HG03039 (cell line): ENCODE measurements around the gene ZNF335.
A peak's percentile ranks its signal among the peaks of the same experiment; 100 is the strongest.
"Not testable (repeated sequence)": the region's sequence is repeated elsewhere in the genome, so short reads cannot be mapped to it uniquely, and the experiment has no call there.

ENCODE experiments used
- ATAC-seq: cut with Tn5 transposase; IDR thresholded peaks from one replicate; pipeline ENCODE4 v1.9.1; 2021; ENCODE audit warnings: mild to moderate bottlenecking, moderate library complexity; ENCODE audit not compliant: unreplicated experiment

Gene ZNF335

DNA sequence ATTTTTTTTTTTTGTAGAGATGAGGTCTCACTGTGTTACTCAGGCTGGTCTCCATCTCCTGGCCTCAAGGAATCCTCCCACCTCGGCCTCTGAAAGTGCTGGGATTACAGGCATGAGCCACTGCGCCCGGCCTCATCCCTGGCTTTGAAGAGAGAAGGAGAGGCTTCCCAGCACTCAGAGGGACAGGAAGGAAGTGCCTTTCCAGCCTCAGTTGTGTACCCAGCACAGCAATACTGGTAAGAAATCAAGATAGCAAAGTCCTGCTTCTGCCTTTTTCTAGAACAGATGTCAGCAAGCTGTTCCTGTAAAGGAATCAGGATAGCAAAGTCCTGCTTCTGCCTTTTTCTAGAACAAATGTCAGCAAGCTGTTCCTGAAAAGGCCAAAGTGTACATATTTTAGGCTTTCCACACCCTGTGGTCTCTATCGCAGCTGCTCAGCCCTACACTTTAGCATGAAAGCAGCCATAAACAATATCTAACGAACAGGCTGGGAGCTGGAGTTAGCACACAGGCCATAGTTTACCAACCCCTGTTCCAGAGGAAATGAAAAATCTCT, 53.7 kb downstream of the ZNF335 start:
- ATAC-seq = no peak

DNA sequence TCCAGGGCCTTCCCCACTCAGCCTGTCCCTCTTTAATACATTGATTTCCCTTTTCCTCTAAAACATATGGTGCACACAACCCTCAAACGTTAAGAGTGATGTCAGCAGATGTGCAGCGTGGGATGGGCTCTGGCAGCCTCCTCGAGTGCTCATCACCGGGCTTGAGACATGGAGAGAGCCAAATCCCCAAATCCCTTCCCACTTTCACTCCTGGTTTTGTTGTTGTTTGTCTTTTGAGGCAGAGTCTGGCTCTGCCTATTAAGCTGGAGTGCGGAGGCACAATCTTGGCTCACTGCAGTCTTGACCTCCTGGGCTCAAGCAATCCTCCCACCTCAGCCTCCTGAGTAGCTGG, 54.2 kb downstream of the ZNF335 start:
- no peak for ATAC-seq

DNA sequence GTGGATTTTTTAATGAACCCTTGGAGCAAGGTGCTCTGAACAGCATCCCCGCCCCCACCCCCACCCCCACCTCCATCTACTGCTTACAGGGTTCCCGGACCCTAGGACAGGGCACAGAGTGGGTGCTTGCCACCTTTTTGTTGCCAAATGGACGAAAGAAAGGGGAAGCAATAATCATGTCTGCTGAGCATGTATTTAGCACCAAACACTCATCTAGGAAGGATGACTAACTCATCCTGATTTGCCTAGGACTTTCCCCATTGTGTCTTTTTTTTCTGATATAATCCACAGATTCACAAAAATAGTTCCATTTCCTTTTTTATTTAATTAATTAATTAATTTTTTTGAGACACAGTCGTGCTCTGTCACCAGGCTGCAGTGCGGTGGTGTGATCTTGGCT, 58.9 kb downstream of the ZNF335 start:
- ATAC-seq = no peak

DNA sequence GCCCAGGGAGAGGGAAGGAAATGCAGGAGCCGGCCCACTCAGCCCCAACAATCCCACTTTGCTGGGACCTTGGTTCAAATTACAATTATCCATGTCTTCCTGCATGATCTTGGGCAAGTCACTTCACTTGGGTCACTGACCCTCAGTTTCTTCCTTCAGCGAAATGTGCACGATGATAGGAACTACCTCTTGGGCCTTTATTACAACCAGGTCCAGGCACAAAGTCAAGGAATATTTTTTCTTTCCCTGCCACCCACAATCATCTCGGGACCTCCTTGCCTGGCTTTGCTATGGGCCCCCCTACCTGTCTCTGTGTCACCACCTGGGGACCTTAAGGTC, 59.7 kb downstream of the ZNF335 start:
- ATAC-seq = no peak

DNA sequence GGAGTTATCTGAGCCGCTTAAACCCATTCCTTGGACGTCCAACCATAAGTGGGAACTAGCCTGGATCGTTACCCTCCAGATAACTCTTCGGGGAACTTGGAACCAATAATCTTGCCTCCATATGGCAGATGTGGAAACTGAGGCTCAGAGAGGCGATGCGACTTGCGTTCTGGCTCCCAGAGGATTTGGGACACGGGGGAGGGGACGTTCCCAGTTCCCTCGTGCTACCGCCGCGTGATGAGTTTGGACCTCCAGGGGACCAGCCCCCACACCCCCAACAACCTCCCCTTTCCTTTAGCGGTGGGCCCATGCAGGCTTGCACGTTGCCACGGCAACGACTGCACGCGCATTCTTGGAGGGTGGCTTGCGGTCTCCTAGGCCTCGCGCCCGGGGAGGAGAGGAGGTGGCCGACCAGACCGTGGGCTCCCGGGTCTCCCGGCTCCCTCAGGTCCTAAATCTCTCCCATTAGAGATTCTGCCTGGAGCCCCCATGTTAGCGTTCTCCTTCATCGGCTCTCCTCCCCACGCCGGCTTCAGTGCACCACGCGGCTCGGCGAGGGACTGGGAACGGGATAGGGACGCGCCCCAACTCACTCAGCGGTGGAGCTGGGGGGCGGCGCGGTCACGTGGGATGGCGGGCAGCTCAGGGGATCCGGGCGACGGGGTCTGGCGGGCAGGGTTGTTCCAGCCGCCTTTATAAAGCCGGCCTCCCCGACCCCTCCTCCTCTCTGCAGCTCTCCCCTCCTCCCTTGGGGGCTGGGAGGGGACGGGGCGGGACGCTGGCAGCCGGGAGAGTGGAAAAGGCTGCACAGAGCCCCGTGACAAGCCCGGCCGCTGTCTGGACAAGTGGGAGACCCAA, 60.3 kb downstream of the ZNF335 start, which contains the start of gene PLTP:
Gene PLTP (minus strand): TSS at position 670 of the 858 bp plus-strand sequence. CDS start 703 bp downstream, outside the sequence.
- ATAC-seq = no peak

DNA sequence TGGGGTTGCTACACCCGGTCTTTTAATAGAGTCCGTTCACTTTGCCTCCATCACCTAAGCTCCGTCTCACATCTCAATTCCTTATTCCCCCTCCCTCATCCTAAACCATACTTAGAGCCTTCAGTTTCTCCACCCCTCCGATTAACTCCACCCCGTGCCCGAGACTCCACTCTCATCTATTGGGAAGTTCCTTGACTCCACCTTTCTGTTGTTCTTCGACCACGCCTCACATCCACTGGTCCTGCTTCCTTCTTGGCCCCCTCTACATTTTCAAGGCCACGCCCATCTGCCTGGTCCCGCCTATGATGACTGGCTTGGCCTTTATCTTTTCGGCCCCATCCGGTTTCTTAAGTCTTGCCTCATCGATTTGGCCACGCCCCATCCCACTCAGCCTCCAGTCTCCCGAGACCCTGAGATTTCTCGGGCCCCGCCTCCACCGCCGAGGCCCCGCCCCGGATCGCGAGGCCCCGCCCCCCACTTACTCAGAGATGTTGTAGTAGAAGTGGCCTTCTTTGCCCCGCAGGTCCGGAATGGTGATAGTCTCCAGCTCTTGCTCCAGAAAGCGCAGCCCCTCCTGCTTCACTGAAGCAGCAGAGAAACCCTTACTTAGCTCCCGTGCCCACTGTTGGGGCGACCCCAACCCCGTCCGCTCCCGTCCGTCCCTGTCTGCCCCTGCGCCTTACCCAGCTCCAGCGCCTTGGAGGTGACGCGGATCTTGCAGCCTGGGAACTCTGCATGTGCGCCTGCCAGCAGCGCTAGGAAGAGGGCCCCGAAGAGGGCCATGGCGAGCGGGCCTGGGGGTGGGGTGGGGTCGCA, 61.1 kb downstream of the ZNF335 start:
- peak; percentile 87 for ATAC-seq

DNA sequence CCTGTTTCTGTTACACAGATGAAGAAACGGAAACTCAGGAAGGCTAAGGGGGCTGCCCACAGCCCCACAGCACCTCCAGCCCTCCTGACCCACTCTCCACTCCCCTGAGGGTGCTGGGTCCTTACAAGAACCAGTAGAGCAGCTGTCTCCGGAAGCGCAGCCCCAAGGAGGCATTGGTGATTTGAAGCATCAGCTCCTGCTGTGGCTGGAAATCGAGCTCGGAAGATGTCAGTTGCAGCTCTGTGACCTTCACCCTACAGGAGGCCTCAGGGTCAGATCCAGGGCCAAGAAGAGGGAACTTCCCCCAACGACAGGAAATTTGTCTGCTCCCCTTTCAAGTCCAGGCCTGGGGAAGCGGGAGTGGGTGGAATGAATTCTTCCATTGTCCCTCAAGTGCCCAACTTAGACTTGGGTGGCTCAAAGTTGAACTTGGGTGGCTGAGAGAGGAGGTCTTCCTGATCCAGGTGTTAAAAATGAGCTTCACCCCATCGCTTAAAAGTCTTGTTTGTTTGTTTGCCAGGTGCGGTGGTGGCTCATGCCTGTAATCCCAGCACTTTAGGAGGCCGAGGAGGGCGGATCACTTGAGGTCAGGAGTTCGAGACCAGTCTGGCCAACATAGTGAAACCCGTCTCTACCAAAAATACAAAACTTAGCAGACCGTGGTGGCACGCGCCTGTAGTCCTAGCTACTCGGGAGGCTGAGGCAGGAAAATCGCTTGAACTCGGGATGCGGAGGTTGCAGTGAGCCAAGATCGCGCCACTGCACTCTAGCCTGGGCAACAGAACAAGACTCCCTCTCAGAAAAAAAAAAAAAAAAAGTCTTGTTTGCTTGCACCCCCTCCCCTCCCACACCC, 62.0 kb downstream of the ZNF335 start:
- no peak for ATAC-seq

DNA sequence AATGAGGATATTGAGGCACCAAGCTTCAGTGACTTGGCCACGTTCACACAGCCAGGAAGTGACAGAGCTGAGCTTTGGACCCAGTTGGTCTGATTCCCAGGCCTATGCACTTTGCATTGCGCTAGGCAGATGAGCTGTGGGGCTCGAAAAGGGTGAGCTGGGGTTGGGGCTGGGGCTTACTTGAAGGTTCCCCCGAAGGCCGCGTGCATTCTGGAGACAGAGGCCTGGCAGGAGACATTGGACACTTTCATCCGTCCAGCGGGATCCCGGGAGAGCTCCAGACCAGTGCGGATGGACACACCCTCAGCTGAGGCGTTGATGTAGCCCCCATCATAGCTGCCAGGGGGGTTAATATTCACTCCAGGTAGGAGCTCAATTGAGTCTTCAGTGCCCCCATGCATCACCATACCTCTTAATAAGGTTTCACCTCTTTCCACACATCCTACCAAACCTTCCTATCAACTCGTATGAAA, 62.6 kb downstream of the ZNF335 start:
- no peak for ATAC-seq

DNA sequence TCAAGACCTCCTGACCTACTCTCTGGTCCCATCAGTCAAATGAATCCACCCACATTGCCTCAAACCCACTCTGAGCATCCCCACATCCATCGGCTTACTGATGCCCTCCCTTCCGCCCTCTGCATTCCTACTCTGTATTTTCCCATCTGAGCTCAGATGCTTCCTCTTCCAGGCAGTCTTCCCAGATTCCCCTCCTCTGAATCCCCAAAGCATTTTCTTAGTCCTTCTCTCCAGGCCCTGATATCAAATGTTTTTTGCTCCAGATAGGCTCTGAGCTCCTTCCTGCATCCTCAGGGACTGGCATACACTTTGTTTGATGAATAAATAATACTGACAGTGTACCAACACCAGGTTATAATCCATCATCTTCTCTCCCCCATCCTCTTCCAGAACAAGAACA, 63.9 kb downstream of the ZNF335 start:
- no peak for ATAC-seq

DNA sequence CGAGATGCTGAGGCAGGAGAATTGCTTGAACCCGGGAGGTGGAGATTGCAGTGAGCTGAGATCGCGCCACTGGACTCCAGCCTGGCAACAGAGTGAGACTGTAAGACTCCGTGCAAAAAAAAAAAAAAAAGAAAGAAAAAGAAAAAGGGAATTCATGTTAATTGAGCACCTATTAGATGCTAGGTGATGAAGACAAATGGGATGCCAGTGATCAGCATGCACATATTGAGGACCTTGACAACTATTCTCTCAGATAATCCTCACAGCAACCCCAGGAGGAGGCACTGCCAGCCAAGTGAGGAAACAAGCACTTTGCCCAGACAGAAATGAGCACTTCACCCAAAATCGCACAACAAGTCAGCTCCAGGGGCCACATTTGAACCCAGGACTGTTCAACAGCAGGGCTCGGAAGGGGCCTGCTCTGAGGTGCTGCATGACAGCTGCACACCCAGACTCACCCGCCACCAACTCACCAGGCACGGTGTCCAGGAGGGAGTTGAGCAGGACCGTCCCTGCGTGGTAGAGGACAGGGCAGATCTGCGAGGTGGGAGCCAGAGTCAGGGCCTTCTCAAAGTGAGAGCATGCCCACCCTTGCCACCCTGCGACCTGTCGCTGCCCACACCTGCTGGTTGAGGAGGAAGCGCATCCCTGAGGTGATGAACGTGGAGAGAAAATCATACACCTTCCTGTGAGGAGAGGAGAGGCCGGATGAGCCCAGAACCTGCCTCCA, 64.6 kb downstream of the ZNF335 start:
- ATAC-seq = no peak

DNA sequence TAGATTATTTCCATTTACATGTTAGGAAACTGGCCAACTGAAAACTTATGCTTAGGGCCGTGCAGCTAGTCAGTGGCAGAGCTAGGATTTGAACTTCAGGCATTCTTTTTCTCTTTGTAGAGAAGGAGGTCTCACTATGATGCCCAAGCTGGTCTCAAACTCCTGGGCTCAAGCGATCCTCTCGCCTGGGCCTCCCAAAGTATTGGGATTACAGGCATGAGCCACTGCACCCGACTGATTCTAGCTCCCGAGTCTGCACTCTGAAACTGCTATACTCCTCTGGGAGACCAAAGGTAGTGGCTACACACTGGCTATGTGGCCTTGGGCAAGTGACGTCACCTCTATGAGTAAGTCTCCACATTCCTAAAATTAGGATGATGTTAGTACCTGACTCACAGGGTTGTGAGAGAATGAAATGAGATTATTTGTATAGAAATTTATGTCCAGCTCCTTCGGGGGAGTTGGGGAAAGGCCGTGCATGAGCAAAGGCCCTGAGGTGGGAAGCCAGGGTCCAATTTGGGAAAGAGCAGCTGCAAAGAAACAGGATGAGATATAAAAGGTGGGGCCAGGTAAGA, 66.4 kb downstream of the ZNF335 start:
- no peak for ATAC-seq

DNA sequence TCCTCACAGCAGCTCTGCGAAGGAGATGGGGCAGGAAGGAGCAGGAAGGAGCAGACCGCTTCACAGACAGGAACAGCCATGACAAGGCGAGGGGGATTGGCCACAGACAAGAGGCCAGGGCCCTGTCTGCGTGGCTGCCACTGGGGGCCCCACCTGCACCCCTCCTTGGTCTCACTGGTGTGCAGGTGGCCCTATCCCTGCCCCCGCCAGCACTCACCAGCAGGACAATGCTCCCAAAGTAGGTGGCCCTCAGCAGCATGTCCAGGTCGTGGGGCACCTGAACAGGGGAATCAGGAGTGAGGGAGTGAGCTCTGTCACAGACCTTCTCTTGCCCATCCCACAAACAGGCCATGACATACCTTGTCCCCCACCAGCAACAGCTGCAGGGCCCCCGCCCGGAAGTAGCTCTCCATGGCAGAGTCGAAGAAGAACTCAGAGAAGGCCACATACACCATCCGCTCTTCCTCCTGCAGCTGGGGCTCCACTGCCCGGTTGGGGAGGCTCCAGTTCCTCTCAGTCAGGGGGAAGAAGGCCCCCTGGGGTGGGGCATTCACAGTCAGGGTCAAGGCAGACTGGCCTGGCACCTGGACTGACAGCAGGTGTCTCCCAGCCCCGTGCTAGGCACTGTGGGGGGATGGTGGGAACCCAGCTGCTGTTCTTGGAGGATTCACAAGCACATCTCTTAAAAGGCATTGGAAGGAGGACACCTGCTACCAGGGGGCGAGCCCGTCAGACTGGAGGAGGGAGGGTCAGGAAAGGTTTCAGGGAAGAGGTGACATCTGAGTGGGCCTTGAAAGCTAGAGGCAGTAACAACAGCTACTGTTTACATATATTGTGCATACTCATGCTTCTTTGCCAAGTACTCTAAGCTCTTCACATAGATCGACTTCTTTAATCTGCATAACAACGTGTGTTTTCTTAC, 67.2 kb downstream of the ZNF335 start:
- ATAC-seq = no peak

DNA sequence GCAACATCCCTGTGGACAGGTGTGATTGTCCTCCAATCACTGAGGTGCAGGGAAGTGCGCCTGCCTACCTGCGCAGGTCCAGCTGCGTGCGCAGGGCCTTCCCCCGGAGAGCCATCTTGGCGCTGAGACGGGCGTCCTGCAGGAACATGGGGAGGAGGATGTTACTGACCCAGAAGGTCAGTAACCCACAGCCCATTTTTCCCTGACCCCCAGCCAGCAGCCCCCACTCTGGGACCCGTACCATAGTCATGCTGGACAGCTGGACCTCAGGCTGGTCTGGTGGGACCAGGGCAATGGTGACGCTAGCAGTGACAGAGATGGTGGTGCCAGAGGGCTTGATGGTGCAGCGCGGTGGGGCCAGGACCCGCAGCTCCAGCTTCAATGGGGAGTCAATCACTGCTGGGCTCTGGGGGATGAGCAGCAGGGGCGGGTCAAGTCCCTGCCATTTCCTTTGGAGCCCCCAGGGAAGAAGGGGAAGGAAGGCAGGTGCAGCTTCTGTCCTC, 69.8 kb downstream of the ZNF335 start:
- no peak for ATAC-seq

DNA sequence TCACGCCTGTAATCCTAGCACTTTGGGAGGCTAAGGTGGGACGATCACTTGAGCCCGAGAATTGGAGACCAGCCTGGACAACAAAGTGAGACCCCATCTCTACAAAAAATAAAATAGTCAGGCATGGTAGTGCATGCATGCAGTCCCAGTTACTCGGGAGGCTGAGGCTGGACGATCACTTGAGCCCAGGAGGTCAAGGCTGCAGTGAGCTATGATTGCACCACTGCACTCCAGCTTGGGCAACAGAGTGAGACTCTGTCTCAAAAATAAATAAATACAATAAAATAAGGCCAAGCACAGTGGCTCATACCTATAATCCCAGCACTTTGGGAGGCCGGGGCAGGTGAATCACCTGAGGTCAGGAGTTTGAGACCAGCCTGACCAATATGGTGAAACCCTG, 70.7 kb downstream of the ZNF335 start:
- not testable (repeated sequence) for ATAC-seq

DNA sequence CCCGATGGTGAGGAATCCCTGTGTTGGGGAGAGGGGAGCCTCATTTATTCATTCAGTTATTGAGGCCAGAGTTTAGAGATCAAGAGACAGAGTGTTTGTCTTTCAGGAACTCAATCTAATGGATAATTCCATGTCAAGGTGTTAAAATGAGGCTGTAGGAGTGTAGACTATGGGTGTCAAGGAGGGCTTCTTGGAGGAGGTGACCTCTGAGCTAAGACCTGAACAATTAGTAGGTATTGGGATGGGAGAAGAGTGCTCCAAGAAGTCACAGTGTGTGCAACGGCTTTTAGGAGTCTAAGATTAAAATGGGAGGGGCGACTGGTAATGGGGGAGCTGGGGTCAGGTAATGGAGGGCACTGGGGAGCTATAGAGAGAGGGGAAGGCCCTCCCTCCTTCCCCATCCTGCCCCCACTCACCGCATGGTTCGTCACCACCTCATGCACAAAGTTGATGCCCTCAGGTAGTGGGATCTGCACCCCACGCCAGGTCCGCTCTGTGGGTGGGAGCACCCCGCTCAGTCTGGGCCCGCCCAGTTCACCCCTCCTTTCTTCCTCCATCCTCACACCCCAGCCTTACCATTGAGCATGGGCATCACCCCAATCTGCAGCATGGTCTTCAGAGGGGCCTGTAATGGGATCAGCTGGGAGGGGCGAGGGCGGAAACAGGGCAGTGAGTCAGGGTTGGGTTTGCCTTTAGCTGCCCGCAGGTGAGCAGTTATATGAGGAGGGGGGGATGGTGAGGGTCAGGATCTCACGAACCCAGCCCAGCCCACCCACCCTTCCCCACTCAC, 72.8 kb downstream of the ZNF335 start:
- ATAC-seq = no peak
